Activated CD4-positive, alpha-beta T cell treated with anti-CD3 and anti-CD28 coated beads for 48 hours (primary cell): ENCODE results near the gene HLA-A.

Experiments used
- DNase-seq: peaks from one replicate; pipeline ENCODE4 v3.0.0-alpha.2; 2020

HLA-A gene

DNA sequence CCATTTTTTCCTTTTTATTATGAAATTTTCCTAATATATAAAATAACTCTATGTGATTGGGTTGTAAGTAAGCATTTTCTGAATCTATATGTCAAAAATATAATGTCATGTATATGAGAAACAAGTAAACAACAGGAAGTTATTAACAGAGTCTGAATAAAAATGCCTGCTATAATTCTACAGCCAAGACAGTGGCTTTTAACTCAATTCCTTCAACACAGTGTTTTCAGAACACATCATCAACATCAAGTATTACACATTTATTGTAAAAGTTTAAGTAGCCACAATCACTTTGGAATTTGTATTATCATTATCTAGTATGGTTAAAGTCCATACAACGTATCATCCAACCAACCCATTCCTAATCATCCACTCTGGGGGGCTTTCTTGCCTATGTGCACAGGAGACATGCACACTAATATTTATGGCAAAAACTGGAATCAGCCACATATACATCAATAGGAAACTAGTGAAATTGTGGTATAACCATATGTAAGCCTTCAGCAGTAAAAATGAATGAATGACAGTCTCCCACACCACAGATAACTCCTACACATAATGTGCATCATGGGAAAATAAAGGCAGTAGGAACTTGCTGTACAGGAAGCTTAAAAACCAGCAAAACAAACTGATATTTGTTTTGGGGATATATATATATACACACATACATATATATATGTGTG, 6.9 kb upstream of the HLA-A start:
- no peak for DNase-seq

GRCh38 chr6:29938746-29939508, 3.4 kb upstream of the HLA-A start:
- DNase-seq: no peak

GRCh38 chr6:29941016-29941415, 1.3 kb upstream of the HLA-A start:
- DNase-seq: no peak

- DNase-seq: no peak
Observed at GRCh38 chr6:29941471-29941870, 861 bp upstream of the HLA-A start.

GRCh38 chr6:29941916-29942274, 437 bp upstream of the HLA-A start:
- no peak for DNase-seq

DNA sequence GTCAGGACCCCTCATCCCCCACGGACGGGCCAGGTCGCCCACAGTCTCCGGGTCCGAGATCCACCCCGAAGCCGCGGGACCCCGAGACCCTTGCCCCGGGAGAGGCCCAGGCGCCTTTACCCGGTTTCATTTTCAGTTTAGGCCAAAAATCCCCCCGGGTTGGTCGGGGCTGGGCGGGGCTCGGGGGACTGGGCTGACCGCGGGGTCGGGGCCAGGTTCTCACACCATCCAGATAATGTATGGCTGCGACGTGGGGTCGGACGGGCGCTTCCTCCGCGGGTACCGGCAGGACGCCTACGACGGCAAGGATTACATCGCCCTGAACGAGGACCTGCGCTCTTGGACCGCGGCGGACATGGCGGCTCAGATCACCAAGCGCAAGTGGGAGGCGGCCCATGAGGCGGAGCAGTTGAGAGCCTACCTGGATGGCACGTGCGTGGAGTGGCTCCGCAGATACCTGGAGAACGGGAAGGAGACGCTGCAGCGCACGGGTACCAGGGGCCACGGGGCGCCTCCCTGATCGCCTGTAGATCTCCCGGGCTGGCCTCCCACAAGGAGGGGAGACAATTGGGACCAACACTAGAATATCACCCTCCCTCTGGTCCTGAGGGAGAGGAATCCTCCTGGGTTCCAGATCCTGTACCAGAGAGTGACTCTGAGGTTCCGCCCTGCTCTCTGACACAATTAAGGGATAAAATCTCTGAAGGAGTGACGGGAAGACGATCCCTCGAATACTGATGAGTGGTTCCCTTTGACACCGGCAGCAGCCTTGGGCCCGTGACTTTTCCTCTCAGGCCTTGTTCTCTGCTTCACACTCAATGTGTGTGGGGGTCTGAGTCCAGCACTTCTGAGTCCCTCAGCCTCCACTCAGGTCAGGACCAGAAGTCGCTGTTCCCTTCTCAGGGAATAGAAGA, 978 bp downstream of the HLA-A start:
- DNase-seq: peak; percentile 52

DNA sequence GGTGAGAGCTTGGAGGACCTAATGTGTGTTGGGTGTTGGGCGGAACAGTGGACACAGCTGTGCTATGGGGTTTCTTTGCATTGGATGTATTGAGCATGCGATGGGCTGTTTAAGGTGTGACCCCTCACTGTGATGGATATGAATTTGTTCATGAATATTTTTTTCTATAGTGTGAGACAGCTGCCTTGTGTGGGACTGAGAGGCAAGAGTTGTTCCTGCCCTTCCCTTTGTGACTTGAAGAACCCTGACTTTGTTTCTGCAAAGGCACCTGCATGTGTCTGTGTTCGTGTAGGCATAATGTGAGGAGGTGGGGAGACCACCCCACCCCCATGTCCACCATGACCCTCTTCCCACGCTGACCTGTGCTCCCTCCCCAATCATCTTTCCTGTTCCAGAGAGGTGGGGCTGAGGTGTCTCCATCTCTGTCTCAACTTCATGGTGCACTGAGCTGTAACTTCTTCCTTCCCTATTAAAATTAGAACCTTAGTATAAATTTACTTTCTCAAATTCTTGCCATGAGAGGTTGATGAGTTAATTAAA, 3.0 kb downstream of the HLA-A start:
- no peak for DNase-seq

DNA sequence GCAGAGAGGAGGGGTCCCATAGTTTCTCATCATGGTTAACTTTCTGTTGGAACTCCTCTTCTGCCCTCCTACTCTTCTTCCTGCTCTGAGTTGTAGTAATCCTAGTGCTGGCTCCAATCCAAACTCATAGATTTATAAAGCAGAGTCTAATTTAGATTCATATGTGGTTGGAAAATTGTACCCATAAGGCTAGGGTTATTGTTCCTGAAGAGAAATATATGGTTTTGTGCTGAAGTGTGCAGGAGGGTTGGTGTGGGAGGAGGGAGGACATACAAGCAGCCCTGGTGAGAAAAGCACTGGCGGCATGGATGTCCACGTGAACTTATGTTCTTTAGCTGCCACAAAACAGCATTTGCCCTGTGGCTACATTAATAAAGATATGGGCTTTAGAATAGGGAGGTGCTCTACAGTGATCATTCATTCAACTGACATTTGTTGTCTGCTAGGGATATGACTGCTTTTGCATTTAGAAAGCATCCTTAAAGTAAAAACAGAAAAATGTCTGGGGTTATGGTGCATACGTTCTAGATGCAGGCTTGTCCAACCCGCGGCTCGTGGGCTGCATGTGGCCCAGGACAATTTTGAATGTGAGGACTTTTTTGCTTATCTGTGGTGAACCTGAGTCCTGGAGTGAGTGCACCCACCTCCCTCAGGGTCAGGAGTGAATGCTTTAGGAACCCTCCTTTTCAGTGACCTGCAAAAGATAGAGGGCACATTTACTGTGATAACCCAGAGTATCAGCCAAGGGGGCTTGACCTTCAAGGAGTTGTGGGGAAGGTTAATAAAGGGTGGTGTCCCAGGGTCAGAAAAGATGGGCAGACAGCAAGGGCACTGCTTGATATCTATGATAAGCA, 4.1 kb downstream of the HLA-A start:
- no peak for DNase-seq

DNA sequence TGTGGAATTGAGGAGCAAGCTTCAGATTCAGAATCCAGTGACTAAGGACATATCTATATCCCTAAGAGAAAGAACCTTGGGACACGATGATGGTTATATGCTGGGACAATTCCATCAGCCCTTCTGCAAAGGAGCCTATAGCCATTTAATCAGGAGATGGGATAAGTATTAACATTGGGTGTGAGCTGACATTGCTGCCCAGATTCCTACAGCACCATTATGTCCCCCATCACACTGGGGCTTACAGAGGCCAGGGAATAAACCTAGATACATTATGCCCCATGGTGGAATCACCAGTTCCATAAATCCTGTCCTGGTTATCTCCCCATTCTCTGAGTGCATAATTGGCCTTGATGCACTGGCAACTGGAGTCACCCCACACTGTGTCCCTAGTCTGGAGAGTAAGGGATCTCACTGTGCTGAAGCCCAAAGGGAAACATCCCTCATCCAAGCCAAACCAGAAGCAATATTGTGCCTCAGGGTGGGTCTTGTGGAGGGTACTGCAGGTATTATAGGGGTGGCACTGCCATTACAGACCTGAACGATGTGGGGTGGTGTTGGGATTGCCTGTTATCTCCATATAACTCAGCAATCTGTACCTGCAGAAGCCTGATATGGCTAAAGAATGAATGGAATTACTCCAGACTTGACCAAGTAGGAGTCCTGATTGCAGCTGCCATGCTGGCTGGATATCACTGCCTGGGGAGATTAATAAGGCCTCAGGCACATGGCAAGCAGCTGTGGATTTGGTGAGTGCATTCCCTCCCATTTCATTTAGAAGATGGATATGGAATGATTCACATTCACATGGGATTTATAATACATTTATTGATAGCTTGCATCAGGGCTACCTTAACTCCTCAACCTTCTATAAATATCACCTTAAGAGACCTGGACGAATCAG, 5.0 kb downstream of the HLA-A start:
- DNase-seq: no peak

GRCh38 chr6:29948277-29948676, 5.9 kb downstream of the HLA-A start:
- DNase-seq: no peak

- DNase-seq: no peak
Observed at GRCh38 chr6:29949934-29950333, 7.6 kb downstream of the HLA-A start.

DNA sequence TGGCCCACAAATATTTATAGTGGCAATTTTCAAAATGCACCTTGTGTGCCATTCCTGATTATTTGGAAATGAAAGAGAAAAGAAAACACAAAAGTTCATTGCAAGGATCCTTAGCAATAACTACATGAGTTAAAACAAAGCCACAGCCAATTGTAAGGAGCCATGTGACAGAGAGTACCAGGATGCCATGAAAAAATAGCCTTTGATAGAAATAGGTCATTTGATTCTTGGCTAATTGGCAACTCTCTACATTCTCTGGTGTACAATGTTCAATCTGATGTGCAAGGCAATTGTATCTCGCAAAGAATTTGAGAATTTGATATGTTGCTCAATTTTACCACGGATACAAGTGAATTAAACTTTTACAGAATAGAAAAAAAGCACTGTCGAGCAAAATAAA, 9.6 kb downstream of the HLA-A start:
- DNase-seq: no peak

DNA sequence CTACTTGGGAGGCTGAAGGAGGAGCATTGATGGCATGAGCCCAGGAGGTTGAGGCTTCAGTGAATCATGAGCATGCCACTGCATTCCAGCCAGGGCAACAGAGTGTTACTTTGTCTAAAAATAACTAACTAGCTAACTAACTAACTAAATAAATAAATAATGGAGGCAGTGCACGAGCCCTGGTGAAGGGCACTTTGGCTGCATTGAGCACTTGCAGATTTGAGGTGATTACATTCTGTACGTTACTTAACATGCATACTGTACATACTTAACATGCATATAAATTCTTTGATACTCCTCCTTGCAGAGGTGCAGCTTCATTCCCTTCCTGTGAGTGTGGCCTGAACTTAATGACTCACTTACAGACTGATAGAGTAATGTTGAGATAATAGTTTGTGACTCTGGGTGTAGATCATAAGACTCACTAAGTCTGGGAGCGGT, 10.7 kb downstream of the HLA-A start:
- DNase-seq: no peak

DNA sequence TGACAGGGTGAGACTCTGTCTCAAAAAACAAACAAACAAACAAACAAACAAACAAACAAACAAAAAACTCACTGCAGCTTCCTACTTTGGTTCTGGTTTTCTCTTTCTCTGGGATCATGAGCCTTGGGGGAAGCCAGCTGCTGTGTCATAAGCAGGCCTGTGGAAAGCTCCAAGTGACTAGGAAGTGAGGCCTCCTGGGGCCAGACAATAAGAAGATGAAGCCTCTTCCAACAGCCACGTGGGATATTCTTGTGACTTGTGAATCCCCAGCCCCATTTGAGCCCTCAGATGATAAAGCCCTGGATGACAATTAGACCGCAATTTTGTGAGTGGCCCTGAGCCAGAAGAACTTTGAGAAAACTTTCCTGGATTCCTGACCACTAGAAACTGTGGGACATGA, 11.4 kb downstream of the HLA-A start:
- DNase-seq: no peak

DNA sequence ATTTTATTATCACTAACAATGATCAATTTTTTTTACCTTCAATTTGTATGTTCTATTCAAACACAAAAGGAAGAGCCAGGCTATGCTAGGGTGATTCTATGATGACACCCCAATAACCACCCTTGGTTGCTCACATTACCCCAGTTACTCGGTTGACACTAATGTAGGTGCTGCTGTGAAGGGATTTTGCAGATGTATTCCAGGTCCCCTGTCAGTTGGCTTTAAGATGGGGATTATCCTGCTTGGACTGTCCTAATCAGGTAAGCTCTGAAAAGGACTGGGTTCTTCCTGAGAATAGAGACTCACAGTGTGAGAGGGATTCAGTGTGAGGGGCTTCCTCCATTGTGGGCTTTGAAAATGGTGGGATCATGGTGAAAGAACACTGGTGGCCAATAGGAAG, 11.9 kb downstream of the HLA-A start:
- no peak for DNase-seq

GRCh38 chr6:29955783-29956182, 13.5 kb downstream of the HLA-A start:
- no peak for DNase-seq

DNA sequence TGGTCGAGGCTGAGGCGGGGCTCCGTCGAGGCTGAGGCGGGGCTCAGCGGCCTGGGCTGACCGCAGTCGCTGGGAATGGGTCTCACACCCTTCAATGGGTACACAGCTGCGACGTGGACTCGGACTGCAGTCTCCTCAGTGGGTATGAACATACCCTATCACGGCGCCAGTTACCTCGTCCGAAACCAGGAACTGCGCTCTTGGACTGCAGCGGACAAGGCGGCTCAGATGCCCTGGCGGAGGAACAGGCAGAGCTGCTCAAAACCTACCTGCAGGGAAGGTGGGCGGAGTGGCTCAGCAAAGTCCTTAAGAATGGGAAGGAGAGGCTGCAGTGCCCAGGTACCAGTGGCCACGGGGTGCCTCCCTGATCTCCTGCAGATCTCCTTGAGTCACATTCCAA, 14.2 kb downstream of the HLA-A start:
- DNase-seq: no peak

DNA sequence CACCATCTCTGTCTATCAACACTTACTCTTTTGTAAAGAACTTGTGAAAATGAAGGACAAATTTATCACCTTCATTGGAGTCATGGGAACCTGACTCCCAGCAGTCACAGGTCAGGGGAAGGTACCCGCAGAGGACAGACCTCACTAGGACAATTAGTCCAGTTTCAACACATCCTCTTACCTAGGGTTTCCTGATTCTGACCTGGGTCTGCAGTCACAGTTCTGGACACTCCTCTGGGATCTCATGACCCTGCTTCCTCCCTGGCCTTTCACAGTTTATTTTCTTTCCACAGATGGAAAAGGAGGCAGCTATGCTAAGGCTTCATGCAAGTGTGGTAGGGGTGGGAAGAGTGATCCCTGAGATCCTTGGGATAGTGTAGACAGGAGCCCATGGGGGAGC, 15.7 kb downstream of the HLA-A start:
- DNase-seq: no peak

- DNase-seq: no peak
Observed at GRCh38 chr6:29958921-29959320, 16.6 kb downstream of the HLA-A start.

GRCh38 chr6:29959467-29959866, 17.1 kb downstream of the HLA-A start:
- DNase-seq: no peak

GRCh38 chr6:29961966-29962365, 19.6 kb downstream of the HLA-A start:
- no peak for DNase-seq
